ENCODE data around the gene TCF25.

Gene TCF25

GRCh38 chr16:89890200-89890599 is 16.8 kb downstream of the TCF25 start:
- TF ChIP-seq REST (IDR thresholded peaks at IDR 0.05; ENCODE audit: low read depth) (no peak), RAD21 (IDR thresholded peaks at IDR 0.05; ENCODE audit: low read depth) (no peak), ZBTB7A (IDR thresholded peaks at IDR 0.05; ENCODE audit: low read depth) (no peak), YY1 (IDR thresholded peaks at IDR 0.05; ENCODE audit: low read depth) (no peak), EGR1 (IDR thresholded peaks at IDR 0.05) (no peak), CREB1 (IDR thresholded peaks at IDR 0.05; ENCODE audit: low read depth) (no peak), TAF1 (IDR thresholded peaks at IDR 0.05; ENCODE audit: low read depth) (no peak), EP300 (IDR thresholded peaks at IDR 0.05; ENCODE audit: borderline replicate concordance) (no peak), FOXM1 (IDR thresholded peaks at IDR 0.05; ENCODE audit: borderline replicate concordance, low read depth) (no peak), TCF12 (IDR thresholded peaks at IDR 0.05; ENCODE audit: low read depth) (no peak), CEBPB (IDR thresholded peaks at IDR 0.05) (no peak), MAX (IDR thresholded peaks at IDR 0.05) (no peak), USF1 (IDR thresholded peaks at IDR 0.05) (no peak), TEAD4 (IDR thresholded peaks at IDR 0.05) (no peak), NFIC (IDR thresholded peaks at IDR 0.05) (no peak)

GRCh38 chr16:89890886-89891657 is 17.7 kb downstream of the TCF25 start:
- TF ChIP-seq TEAD4 (IDR thresholded peaks at IDR 0.05) = no peak
- TF ChIP-seq MAX (IDR thresholded peaks at IDR 0.05) = no peak
- no peak for TF ChIP-seq EGR1 (IDR thresholded peaks at IDR 0.05)

- no peak for TF ChIP-seq TCF12 (IDR thresholded peaks at IDR 0.05; ENCODE audit: low read depth)
- TF ChIP-seq FOXM1 (IDR thresholded peaks at IDR 0.05; ENCODE audit: borderline replicate concordance, low read depth) = no peak
- no peak for TF ChIP-seq CEBPB (IDR thresholded peaks at IDR 0.05)
- no peak for TF ChIP-seq EGR1 (IDR thresholded peaks at IDR 0.05)
- TF ChIP-seq EP300 (IDR thresholded peaks at IDR 0.05; ENCODE audit: borderline replicate concordance) = no peak
These were observed 18.8 kb downstream of the TCF25 start for GRCh38 chr16:89892055-89892630.

GRCh38 chr16:89892635-89893034 is 19.2 kb downstream of the TCF25 start:
- TF ChIP-seq TEAD4 (IDR thresholded peaks at IDR 0.05) = no peak
- no peak for TF ChIP-seq TCF12 (IDR thresholded peaks at IDR 0.05; ENCODE audit: low read depth)
- TF ChIP-seq CREB1 (IDR thresholded peaks at IDR 0.05; ENCODE audit: low read depth) = no peak
- no peak for TF ChIP-seq NFIC (IDR thresholded peaks at IDR 0.05)
- TF ChIP-seq TAF1 (IDR thresholded peaks at IDR 0.05; ENCODE audit: low read depth) = no peak
- no peak for TF ChIP-seq MAX (IDR thresholded peaks at IDR 0.05)
- no peak for TF ChIP-seq ZBTB7A (IDR thresholded peaks at IDR 0.05; ENCODE audit: low read depth)
- TF ChIP-seq USF1 (IDR thresholded peaks at IDR 0.05) = no peak
- no peak for TF ChIP-seq YY1 (IDR thresholded peaks at IDR 0.05; ENCODE audit: low read depth)
- TF ChIP-seq EP300 (IDR thresholded peaks at IDR 0.05; ENCODE audit: borderline replicate concordance) = no peak
- no peak for TF ChIP-seq CEBPB (IDR thresholded peaks at IDR 0.05)
- TF ChIP-seq EGR1 (IDR thresholded peaks at IDR 0.05) = no peak
- TF ChIP-seq RAD21 (IDR thresholded peaks at IDR 0.05; ENCODE audit: low read depth) = no peak
- TF ChIP-seq REST (IDR thresholded peaks at IDR 0.05; ENCODE audit: low read depth) = no peak

GRCh38 chr16:89893642-89894548 is 20.5 kb downstream of the TCF25 start:
- no peak for TF ChIP-seq MAX (IDR thresholded peaks at IDR 0.05)
- TF ChIP-seq TAF1 (IDR thresholded peaks at IDR 0.05; ENCODE audit: low read depth) = no peak
- TF ChIP-seq REST (IDR thresholded peaks at IDR 0.05; ENCODE audit: low read depth) = no peak
- TF ChIP-seq ZBTB7A (IDR thresholded peaks at IDR 0.05; ENCODE audit: low read depth) = no peak
- TF ChIP-seq NFIC (IDR thresholded peaks at IDR 0.05) = no peak
- TF ChIP-seq CREB1 (IDR thresholded peaks at IDR 0.05; ENCODE audit: low read depth) = no peak
- TF ChIP-seq EGR1 (IDR thresholded peaks at IDR 0.05) = no peak
- TF ChIP-seq TCF12 (IDR thresholded peaks at IDR 0.05; ENCODE audit: low read depth) = no peak
- no peak for TF ChIP-seq FOXM1 (IDR thresholded peaks at IDR 0.05; ENCODE audit: borderline replicate concordance, low read depth)
- no peak for TF ChIP-seq TEAD4 (IDR thresholded peaks at IDR 0.05)
- no peak for TF ChIP-seq EP300 (IDR thresholded peaks at IDR 0.05; ENCODE audit: borderline replicate concordance)

Data from Ishikawa (cell line).